Breast epithelium (tissue), 3 donors: ENCODE results near the gene CRYGN.

Source experiments
- CTCF ChIP-seq, 3 donors: fragments of 450-650 bp; IDR thresholded peaks; one replicate each; pipeline ENCODE4 v1.5.1; 2016 to 2017; ENCODE audit warnings: antibody characterized with exemption in 3 of 3, mild to moderate bottlenecking in 3 of 3, moderate library complexity in 3 of 3
- POLR2A ChIP-seq: fragments of 450-650 bp; IDR thresholded peaks from one replicate; pipeline ENCODE4 v1.6.1; 2016; ENCODE audit warnings: antibody characterized with exemption, mild to moderate bottlenecking, moderate library complexity
- POLR2AphosphoS5 ChIP-seq, 3 donors: sonication (generic); formaldehyde crosslinking; IDR thresholded peaks; one replicate each; pipeline ENCODE4 v1.6.1; 2017; ENCODE audit warnings: antibody characterized with exemption in 3 of 3

- TF ChIP-seq CTCF (IDR thresholded peaks at IDR 0.05) (no peak), POLR2A (no peak), POLR2AphosphoS5 (IDR thresholded peaks at IDR 0.05) (no peak)
Observed at GRCh38 chr7:151454305-151454704, 14.4 kb upstream of the CRYGN start.
